AG04450 (cell line): Measurements from ENCODE around the gene ISY1. TPM values are rescaled to one million over a fixed set of nuclear protein-coding genes. Genes with fewer than 3 reads are reported as not detected.
"Not testable (repeated sequence)": the region's sequence is repeated elsewhere in the genome, so short reads cannot be mapped to it uniquely, and the experiment has no call there.

ENCODE experiments used
- CTCF ChIA-PET: fragments of 300-600, 350-600 bp; formaldehyde crosslinking; extraction: SDS; loops from one replicate; lab custom pipeline; 2022; ENCODE audit warnings: antibody characterized with exemption, inconsistent platforms; lab: Charles Lee
- POLR2A ChIA-PET: fragments of 350-600 bp; formaldehyde crosslinking; extraction: SDS; loops from one replicate; lab custom pipeline; 2021; ENCODE audit warnings: antibody characterized with exemption, inconsistent platforms; lab: Yijun Ruan, JAX
- DNase-seq: peaks from one replicate; pipeline ENCODE4 v3.0.0-alpha.2; 2011; ENCODE audit warnings: low read depth, low spot score
- H3K27ac ChIP-seq: one replicate; pipeline ENCODE4 v1.5.1; 2012; ENCODE audit warnings: low read depth, low read length, control low read depth
- H3K27me3 ChIP-seq: one replicate; pipeline ENCODE4 v1.6.0; 2012; ENCODE audit warnings: low read length; ENCODE audit not compliant: control insufficient read depth, insufficient read depth
- H3K4me3 ChIP-seq: 2 replicates; pipeline ENCODE4 v1.5.1; 2011; ENCODE audit warnings: mild to moderate bottlenecking, low read depth, low read length, control low read depth
- H3K9me3 ChIP-seq: 2 replicates; pipeline ENCODE4 v1.5.1; 2012; ENCODE audit warnings: low read length; ENCODE audit not compliant: control insufficient read depth, insufficient read depth
- CTCF ChIP-seq: IDR thresholded peaks from 2 replicates; pipeline ENCODE4 v1.5.1; 2011; ENCODE audit warnings: low read depth, low read length, control low read depth, inconsistent platforms
- polyA plus RNA-seq: library from polyadenylated mRNA; depleted of rRNA; stranded (reverse); fragments of >200 nt; gene quantifications from 2 replicates; pipeline ENCODE4 v1.2.3, GENCODE V29; 2011

The ISY1 gene
- polyA plus RNA-seq, 1 experiment, result 34.3 TPM

GRCh38 chr3:129104051-129104450, 56.8 kb downstream of the ISY1 start:
- POLR2A ChIA-PET, result no interaction called here
- Histone ChIP-seq H3K27ac (no peak overlapping the region), H3K4me3 (no peak overlapping the region), H3K27me3 (no peaks in the 10 kb centered on the region), H3K9me3 (no peaks in the 10 kb centered on the region)
- TF ChIP-seq CTCF, result no peak
- CTCF ChIA-PET, result no interaction called here
- DNase-seq, result no peak

GRCh38 chr3:129103296-129103695, 57.6 kb downstream of the ISY1 start:
- Histone ChIP-seq H3K9me3 (no peaks in the 10 kb centered on the region), H3K4me3 (no peak overlapping the region), H3K27me3 (no peaks in the 10 kb centered on the region), H3K27ac (no peak overlapping the region)
- no peak for TF ChIP-seq CTCF
- POLR2A ChIA-PET, result no interaction called here
- CTCF ChIA-PET, result no interaction called here
- no peak for DNase-seq

GRCh38 chr3:129101370-129102138, 59.3 kb downstream of the ISY1 start:
- Histone ChIP-seq H3K4me3 (no peak overlapping the region), H3K9me3 (no peaks in the 10 kb centered on the region), H3K27ac (no peak overlapping the region), H3K27me3 (no peaks in the 10 kb centered on the region)
- ChIA-PET CTCF (interaction anchor here (0.9 to 3.6 kb wide), 2 partner anchors 48 to 131 kb away, joined by 4 to 17 read pairs; no protein-coding TSS in a partner anchor), POLR2A (no interaction called here)
- no peak for TF ChIP-seq CTCF
- no peak for DNase-seq

GRCh38 chr3:129100274-129100673, 60.6 kb downstream of the ISY1 start:
- Histone ChIP-seq H3K4me3 (no peak overlapping the region), H3K9me3 (no peaks in the 10 kb centered on the region), H3K27me3 (no peaks in the 10 kb centered on the region), H3K27ac (no peak overlapping the region)
- TF ChIP-seq CTCF, result no peak
- ChIA-PET POLR2A (no interaction called here), CTCF (interaction anchor here (3.6 kb wide), 1 partner anchor 130 kb away, joined by 17 read pairs; no protein-coding TSS in a partner anchor)
- DNase-seq, result no peak

- ChIA-PET POLR2A (no interaction called here), CTCF (no interaction called here)
- H3K27me3 ChIP-seq, result no peaks in the 10 kb centered on the region
- no peak for DNase-seq
- TF ChIP-seq CTCF, result no peak
- H3K9me3 ChIP-seq, result no peaks in the 10 kb centered on the region
- no peak overlapping the region for H3K4me3 ChIP-seq
- no peak overlapping the region for H3K27ac ChIP-seq
Observed at GRCh38 chr3:129095285-129095684, 65.6 kb downstream of the ISY1 start.

- POLR2A ChIA-PET, DNase-seq, H3K4me3 ChIP-seq: not testable (repeated sequence)
Observed at GRCh38 chr3:129088312-129088711, 72.6 kb downstream of the ISY1 start.

GRCh38 chr3:129087904-129088303, 73.0 kb downstream of the ISY1 start:
- CTCF ChIA-PET, result interaction anchor here (5.8 kb wide), 1 partner anchor 117 kb away, joined by 39 read pairs; no protein-coding TSS in a partner anchor
- H3K27me3 ChIP-seq, DNase-seq, POLR2A ChIA-PET, H3K27ac ChIP-seq, H3K4me3 ChIP-seq, H3K9me3 ChIP-seq: not testable (repeated sequence)

More at GRCh38 chr3:129088312-129088711, 72.6 kb downstream of the ISY1 start:
- H3K9me3 ChIP-seq, CTCF ChIA-PET, H3K27me3 ChIP-seq, H3K27ac ChIP-seq: not testable (repeated sequence)
